Measurements from ENCODE around the gene ARMC9.

ARMC9 gene

GRCh38 chr2:231241755-231242507 is 43.5 kb downstream of the ARMC9 start:
- Histone ChIP-seq H4K20me1 (ENCODE audit: insufficient read depth) (no peaks in the 10 kb centered on the region), H3K9ac (no peak overlapping the region), H3K79me2 (ENCODE audit: insufficient read depth, low read depth) (no peaks in the 10 kb centered on the region), H3K4me3 (IDR thresholded peaks at IDR 0.05; ENCODE audit: insufficient read depth, low read depth, low read length) (no peak overlapping the region), H2AFZ (ENCODE audit: low read depth) (no peak overlapping the region), H3K4me2 (no peak overlapping the region), H3K27me3 (ENCODE audit: insufficient read depth, low read depth) (no peaks in the 10 kb centered on the region), H3K4me1 (ENCODE audit: low read depth, poor library complexity, severe bottlenecking) (peaks cover 4% of the 10 kb centered on the region), H3K36me3 (ENCODE audit: insufficient read depth) (no peaks in the 10 kb centered on the region), H3K27ac (no peak overlapping the region)
- no peak for TF ChIP-seq CTCF (conservative IDR thresholded peaks at IDR 0.05; ENCODE audit: low read depth, low read length)

- no peak for TF ChIP-seq CTCF (conservative IDR thresholded peaks at IDR 0.05; ENCODE audit: low read depth, low read length)
- H3K79me2 ChIP-seq (ENCODE audit: insufficient read depth, low read depth): no peaks in the 10 kb centered on the region
Observed at GRCh38 chr2:231243866-231244265, 45.4 kb downstream of the ARMC9 start.

GRCh38 chr2:231244382-231245248 is 46.2 kb downstream of the ARMC9 start:
- Histone ChIP-seq H3K79me2 (ENCODE audit: insufficient read depth, low read depth) (no peaks in the 10 kb centered on the region), H4K20me1 (ENCODE audit: insufficient read depth) (no peaks in the 10 kb centered on the region), H3K9ac (no peak overlapping the region), H3K4me1 (ENCODE audit: low read depth, poor library complexity, severe bottlenecking) (no peaks in the 10 kb centered on the region), H3K27ac (no peak overlapping the region), H3K27me3 (ENCODE audit: insufficient read depth, low read depth) (no peaks in the 10 kb centered on the region), H3K4me3 (IDR thresholded peaks at IDR 0.05; ENCODE audit: insufficient read depth, low read depth, low read length) (no peak overlapping the region), H3K4me2 (no peak overlapping the region), H2AFZ (ENCODE audit: low read depth) (no peak overlapping the region), H3K36me3 (ENCODE audit: insufficient read depth) (no peaks in the 10 kb centered on the region)
- no peak for TF ChIP-seq CTCF (conservative IDR thresholded peaks at IDR 0.05; ENCODE audit: low read depth, low read length)

More at GRCh38 chr2:231243866-231244265, 45.4 kb downstream of the ARMC9 start:
- Histone ChIP-seq H2AFZ (ENCODE audit: low read depth) (no peak overlapping the region), H4K20me1 (ENCODE audit: insufficient read depth) (no peaks in the 10 kb centered on the region), H3K4me3 (IDR thresholded peaks at IDR 0.05; ENCODE audit: insufficient read depth, low read depth, low read length) (no peak overlapping the region), H3K27ac (no peak overlapping the region), H3K9ac (no peak overlapping the region), H3K4me2 (no peak overlapping the region), H3K36me3 (ENCODE audit: insufficient read depth) (no peaks in the 10 kb centered on the region), H3K4me1 (ENCODE audit: low read depth, poor library complexity, severe bottlenecking) (no peaks in the 10 kb centered on the region), H3K27me3 (ENCODE audit: insufficient read depth, low read depth) (no peaks in the 10 kb centered on the region)

- no peaks in the 10 kb centered on the region for H4K20me1 ChIP-seq (ENCODE audit: insufficient read depth)
- no peaks in the 10 kb centered on the region for H3K27me3 ChIP-seq (ENCODE audit: insufficient read depth, low read depth)
- H3K9ac ChIP-seq: no peak overlapping the region
- no peaks in the 10 kb centered on the region for H3K79me2 ChIP-seq (ENCODE audit: insufficient read depth, low read depth)
- H3K36me3 ChIP-seq (ENCODE audit: insufficient read depth): no peaks in the 10 kb centered on the region
- H3K27ac ChIP-seq: no peak overlapping the region
- TF ChIP-seq CTCF (conservative IDR thresholded peaks at IDR 0.05; ENCODE audit: low read depth, low read length): no peak
- no peak overlapping the region for H3K4me2 ChIP-seq
- no peak overlapping the region for H2AFZ ChIP-seq (ENCODE audit: low read depth)
- H3K4me1 ChIP-seq (ENCODE audit: low read depth, poor library complexity, severe bottlenecking): no peaks in the 10 kb centered on the region
- no peak overlapping the region for H3K4me3 ChIP-seq (IDR thresholded peaks at IDR 0.05; ENCODE audit: insufficient read depth, low read depth, low read length)
Observed at GRCh38 chr2:231245249-231246094, 47.0 kb downstream of the ARMC9 start.
